GM23338 (cell line): ENCODE results near the gene TNFAIP8L1. TPM values are rescaled to one million over a fixed set of nuclear protein-coding genes. Genes with fewer than 3 reads are reported as not detected.

Experiments
- ATAC-seq: fragments of 200-7000 bp; cut with Tn5 transposase; 3 replicates; pipeline ENCODE4 v1.9.1; 2020
- DNase-seq: peaks from one replicate; pipeline ENCODE4 v3.0.0-alpha.2; 2015; ENCODE audit warnings: low spot score
- H2AFZ ChIP-seq: fragments of 200-600 bp; sonication (generic); 2 replicates; pipeline ENCODE4 v1.8.0; 2016; ENCODE audit warnings: antibody characterized with exemption, mild to moderate bottlenecking, moderate library complexity
- H3F3A ChIP-seq: fragments of 200-600 bp; sonication (generic); replicated peaks from 2 replicates; pipeline ENCODE4 v1.8.0; 2017; ENCODE audit warnings: antibody characterized with exemption, mixed run types, low read depth
- H3K27ac ChIP-seq: fragments of 200-600 bp; sonication (generic); 2 replicates; pipeline ENCODE4 v1.6.1; 2016; ENCODE audit warnings: low read depth
- H3K27me3 ChIP-seq: fragments of 200-600 bp; sonication (generic); 2 replicates; pipeline ENCODE4 v1.8.0; 2016; ENCODE audit warnings: mild to moderate bottlenecking, mixed run types, moderate library complexity; ENCODE audit not compliant: insufficient read depth
- H3K36me3 ChIP-seq: fragments of 200-600 bp; sonication (generic); 2 replicates; pipeline ENCODE4 v1.8.0; 2016; ENCODE audit warnings: mild to moderate bottlenecking; ENCODE audit not compliant: insufficient read depth
- H3K4me1 ChIP-seq: fragments of 200-600 bp; sonication (generic); 2 replicates; pipeline ENCODE4 v1.8.0; 2016; ENCODE audit warnings: mild to moderate bottlenecking, moderate library complexity; ENCODE audit not compliant: insufficient read depth
- H3K4me2 ChIP-seq: fragments of 200-600 bp; sonication (generic); 2 replicates; pipeline ENCODE4 v1.7.1; 2017; ENCODE audit warnings: mixed run types
- H3K4me3 ChIP-seq: fragments of 200-600 bp; sonication (generic); 2 replicates; pipeline ENCODE4 v1.6.1; 2016; ENCODE audit warnings: mixed run types
- H3K79me2 ChIP-seq: fragments of 200-600 bp; sonication (generic); replicated peaks from 2 replicates; pipeline ENCODE4 v1.8.0; 2017; ENCODE audit warnings: mild to moderate bottlenecking; ENCODE audit not compliant: insufficient read depth
- H3K9me2 ChIP-seq: fragments of 200-600 bp; sonication (generic); 2 replicates; pipeline ENCODE4 v1.8.0; 2017; ENCODE audit not compliant: insufficient read depth
- H4K20me1 ChIP-seq: fragments of 200-600 bp; sonication (generic); replicated peaks from 2 replicates; pipeline ENCODE4 v1.8.0; 2017; ENCODE audit warnings: mild to moderate bottlenecking; ENCODE audit not compliant: insufficient read depth
- H3K27ac Mint-ChIP-seq: 2 replicates; pipeline ENCODE4 v1.8.0; 2020; ENCODE audit warnings: inconsistent platforms, mild to moderate bottlenecking, moderate library complexity, mixed read lengths
- H3K27me3 Mint-ChIP-seq: 3 replicates; pipeline ENCODE4 v1.8.0; 2022; ENCODE audit warnings: low read depth, mild to moderate bottlenecking, moderate library complexity, mixed read lengths, inconsistent platforms; ENCODE audit not compliant: insufficient read depth, poor library complexity
- H3K36me3 Mint-ChIP-seq: 3 replicates; pipeline ENCODE4 v1.8.0; 2021; ENCODE audit warnings: low read depth, mild to moderate bottlenecking, inconsistent platforms, moderate library complexity, mixed read lengths
- H3K4me1 Mint-ChIP-seq: 3 replicates; pipeline ENCODE4 v1.8.0; 2020; ENCODE audit warnings: mild to moderate bottlenecking, inconsistent platforms, mixed read lengths
- H3K4me3 Mint-ChIP-seq: 3 replicates; pipeline ENCODE4 v1.8.0; 2021; ENCODE audit warnings: moderate library complexity, mild to moderate bottlenecking, inconsistent platforms, mixed read lengths
- H3K9me3 Mint-ChIP-seq: 3 replicates; pipeline ENCODE4 v1.8.0; 2020; ENCODE audit warnings: moderate library complexity, mild to moderate bottlenecking, inconsistent platforms, mixed read lengths
- CREB1 ChIP-seq: fragments of 250-450 bp; sonication (Bioruptor Pico); IDR thresholded peaks from 2 replicates; pipeline ENCODE4 v1.5.0; 2020; ENCODE audit warnings: low read depth, mild to moderate bottlenecking, moderate library complexity
- EZH2 ChIP-seq: fragments of 200-600 bp; sonication (generic); IDR thresholded peaks from one replicate; pipeline ENCODE4 v1.8.0; 2017; ENCODE audit warnings: antibody characterized with exemption, mild to moderate bottlenecking, low read depth; ENCODE audit not compliant: unreplicated experiment
- EZH2phosphoT487 ChIP-seq: fragments of 200-600 bp; sonication (generic); IDR thresholded peaks from one replicate; pipeline ENCODE4 v1.8.1; 2018; ENCODE audit warnings: antibody characterized with exemption; ENCODE audit not compliant: unreplicated experiment
- JUNB ChIP-seq: IDR thresholded peaks from one replicate; pipeline ENCODE4 v1.6.1; 2016; ENCODE audit warnings: antibody characterized with exemption; ENCODE audit not compliant: unreplicated experiment
- NANOG ChIP-seq: IDR thresholded peaks from 2 replicates; pipeline ENCODE4 v1.6.1; 2016; ENCODE audit warnings: antibody characterized with exemption, borderline replicate concordance
- POLR2AphosphoS5 ChIP-seq: IDR thresholded peaks from 2 replicates; pipeline ENCODE4 v1.6.1; 2016; ENCODE audit warnings: antibody characterized with exemption, low read depth
- STAT1 ChIP-seq: IDR thresholded peaks from one replicate; pipeline ENCODE4 v1.6.1; 2016; ENCODE audit warnings: antibody characterized with exemption; ENCODE audit not compliant: unreplicated experiment
- ZNF114 ChIP-seq: fragments of 250-450 bp; sonication (Bioruptor Pico); IDR thresholded peaks from 2 replicates; pipeline ENCODE4 v1.5.0; 2020; ENCODE audit warnings: mild to moderate bottlenecking, moderate library complexity
- polyA plus RNA-seq: library from polyadenylated mRNA; unstranded; fragments of >200 nt; fragmentation: Nextera tagmentation; extraction: Ambion mirVana; gene quantifications from 2 replicates; pipeline ENCODE4 v1.2.1, GENCODE V29; 2016
- total RNA-seq: library from RNA; depleted of rRNA; stranded (reverse); fragments of >200 nt; shearing (Covaris generic); gene quantifications from 2 replicates; pipeline ENCODE4 v1.2.3, GENCODE V29; 2014
- TF ChIP-seq, protein P1 (sequence below): IDR thresholded peaks from one replicate; pipeline ENCODE4 v1.6.1; 2018; ENCODE audit warnings: antibody characterized with exemption; ENCODE audit not compliant: unreplicated experiment
- TF ChIP-seq, protein P2 (sequence below), 2 experiments: fragments of 200-600 bp in 1 of 2; sonication (generic) in 1 of 2; conservative IDR thresholded peaks; 2 replicates each; pipeline versions ENCODE4 v1.5.1 to v1.6.1; 2016 to 2017; ENCODE audit warnings: antibody characterized with exemption in 2 of 2, low read depth in 2 of 2, mild to moderate bottlenecking in 2 of 2, moderate library complexity in 1 of 2
- TF ChIP-seq, protein P3 (sequence below): fragments of 250-450 bp; sonication (Bioruptor Pico); IDR thresholded peaks from 2 replicates; pipeline ENCODE4 v1.5.0; 2020; ENCODE audit warnings: mild to moderate bottlenecking, moderate library complexity
- TF ChIP-seq, protein P4 (sequence below): IDR thresholded peaks from 2 replicates; pipeline ENCODE4 v1.6.1; 2016; ENCODE audit warnings: antibody characterized with exemption

Gene TNFAIP8L1
- total and polyA plus RNA-seq, 2 experiments from 2014 or later: 2.7 to 4.1 TPM

DNA sequence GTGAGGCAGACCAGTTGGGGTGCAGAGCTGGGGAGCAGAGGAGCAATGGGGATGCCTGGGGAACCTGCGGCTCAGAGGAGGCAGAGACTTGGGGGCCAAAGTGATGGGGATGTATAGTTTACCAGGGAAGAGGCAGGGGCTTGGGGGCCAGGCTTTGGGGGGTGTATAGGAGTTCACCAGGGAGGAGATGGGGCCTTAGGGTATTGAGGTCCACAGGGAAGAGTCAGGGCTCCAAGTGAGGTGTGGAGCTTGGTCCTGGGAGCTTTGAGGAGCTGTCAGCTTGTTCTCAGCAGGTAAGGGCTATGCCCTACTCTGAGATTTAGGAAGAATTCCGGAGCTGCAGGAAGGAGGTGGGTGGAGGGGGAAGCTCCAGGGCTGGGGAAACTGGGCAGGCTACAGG is 10.8 kb downstream of the TNFAIP8L1 start (continued):
- TF ChIP-seq, protein P1, sequence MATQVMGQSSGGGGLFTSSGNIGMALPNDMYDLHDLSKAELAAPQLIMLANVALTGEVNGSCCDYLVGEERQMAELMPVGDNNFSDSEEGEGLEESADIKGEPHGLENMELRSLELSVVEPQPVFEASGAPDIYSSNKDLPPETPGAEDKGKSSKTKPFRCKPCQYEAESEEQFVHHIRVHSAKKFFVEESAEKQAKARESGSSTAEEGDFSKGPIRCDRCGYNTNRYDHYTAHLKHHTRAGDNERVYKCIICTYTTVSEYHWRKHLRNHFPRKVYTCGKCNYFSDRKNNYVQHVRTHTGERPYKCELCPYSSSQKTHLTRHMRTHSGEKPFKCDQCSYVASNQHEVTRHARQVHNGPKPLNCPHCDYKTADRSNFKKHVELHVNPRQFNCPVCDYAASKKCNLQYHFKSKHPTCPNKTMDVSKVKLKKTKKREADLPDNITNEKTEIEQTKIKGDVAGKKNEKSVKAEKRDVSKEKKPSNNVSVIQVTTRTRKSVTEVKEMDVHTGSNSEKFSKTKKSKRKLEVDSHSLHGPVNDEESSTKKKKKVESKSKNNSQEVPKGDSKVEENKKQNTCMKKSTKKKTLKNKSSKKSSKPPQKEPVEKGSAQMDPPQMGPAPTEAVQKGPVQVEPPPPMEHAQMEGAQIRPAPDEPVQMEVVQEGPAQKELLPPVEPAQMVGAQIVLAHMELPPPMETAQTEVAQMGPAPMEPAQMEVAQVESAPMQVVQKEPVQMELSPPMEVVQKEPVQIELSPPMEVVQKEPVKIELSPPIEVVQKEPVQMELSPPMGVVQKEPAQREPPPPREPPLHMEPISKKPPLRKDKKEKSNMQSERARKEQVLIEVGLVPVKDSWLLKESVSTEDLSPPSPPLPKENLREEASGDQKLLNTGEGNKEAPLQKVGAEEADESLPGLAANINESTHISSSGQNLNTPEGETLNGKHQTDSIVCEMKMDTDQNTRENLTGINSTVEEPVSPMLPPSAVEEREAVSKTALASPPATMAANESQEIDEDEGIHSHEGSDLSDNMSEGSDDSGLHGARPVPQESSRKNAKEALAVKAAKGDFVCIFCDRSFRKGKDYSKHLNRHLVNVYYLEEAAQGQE: no peak
- TF ChIP-seq NANOG (no peak), CREB1 (no peak), STAT1 (no peak), POLR2AphosphoS5 (no peak), JUNB (no peak)
- TF ChIP-seq, protein P2, sequence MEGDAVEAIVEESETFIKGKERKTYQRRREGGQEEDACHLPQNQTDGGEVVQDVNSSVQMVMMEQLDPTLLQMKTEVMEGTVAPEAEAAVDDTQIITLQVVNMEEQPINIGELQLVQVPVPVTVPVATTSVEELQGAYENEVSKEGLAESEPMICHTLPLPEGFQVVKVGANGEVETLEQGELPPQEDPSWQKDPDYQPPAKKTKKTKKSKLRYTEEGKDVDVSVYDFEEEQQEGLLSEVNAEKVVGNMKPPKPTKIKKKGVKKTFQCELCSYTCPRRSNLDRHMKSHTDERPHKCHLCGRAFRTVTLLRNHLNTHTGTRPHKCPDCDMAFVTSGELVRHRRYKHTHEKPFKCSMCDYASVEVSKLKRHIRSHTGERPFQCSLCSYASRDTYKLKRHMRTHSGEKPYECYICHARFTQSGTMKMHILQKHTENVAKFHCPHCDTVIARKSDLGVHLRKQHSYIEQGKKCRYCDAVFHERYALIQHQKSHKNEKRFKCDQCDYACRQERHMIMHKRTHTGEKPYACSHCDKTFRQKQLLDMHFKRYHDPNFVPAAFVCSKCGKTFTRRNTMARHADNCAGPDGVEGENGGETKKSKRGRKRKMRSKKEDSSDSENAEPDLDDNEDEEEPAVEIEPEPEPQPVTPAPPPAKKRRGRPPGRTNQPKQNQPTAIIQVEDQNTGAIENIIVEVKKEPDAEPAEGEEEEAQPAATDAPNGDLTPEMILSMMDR (conservative IDR thresholded peaks at IDR 0.05; ENCODE audit: low read depth in 2 of 2): no peak

DNA sequence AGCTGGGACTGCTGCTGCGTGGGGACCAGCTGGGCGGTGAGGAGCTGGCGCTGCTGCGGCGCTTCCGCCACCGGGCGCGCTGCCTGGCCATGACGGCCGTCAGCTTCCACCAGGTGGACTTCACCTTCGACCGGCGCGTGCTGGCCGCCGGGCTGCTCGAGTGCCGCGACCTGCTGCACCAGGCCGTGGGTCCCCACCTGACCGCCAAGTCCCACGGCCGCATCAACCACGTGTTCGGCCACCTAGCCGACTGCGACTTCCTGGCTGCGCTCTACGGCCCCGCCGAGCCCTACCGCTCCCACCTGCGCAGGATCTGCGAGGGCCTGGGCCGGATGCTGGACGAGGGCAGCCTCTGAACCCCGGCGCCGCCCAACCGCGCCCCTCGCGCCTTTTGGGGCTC is 12.8 kb downstream of the TNFAIP8L1 start:
- Histone ChIP-seq H3K27me3 (no peaks in the 10 kb centered on the region), H2AFZ (no peak overlapping the region), H3K79me2 (no peaks in the 10 kb centered on the region), H3K4me2 (no peak overlapping the region), H4K20me1 (no peaks in the 10 kb centered on the region), H3K36me3 (no peaks in the 10 kb centered on the region), H3K27ac (no peak overlapping the region), H3K4me3 (no peak overlapping the region), H3K9me2 (no peaks in the 10 kb centered on the region), H3F3A (0 out of 2 replicates have a peak, but pooled peaks cover 8% of the 10 kb centered on the region), H3K4me1 (no peaks in the 10 kb centered on the region)
- no peak overlapping the region for H3K27ac Mint-ChIP-seq
- ATAC-seq (no peak), DNase-seq (no peak)
- H3K4me1 Mint-ChIP-seq: peaks cover 9% of the 10 kb centered on the region
- H3K27me3 Mint-ChIP-seq: peaks cover 10% of the 10 kb centered on the region
- H3K36me3 Mint-ChIP-seq: peaks cover 7% of the 10 kb centered on the region
- no peaks in the 10 kb centered on the region; the same call in 2 of the 3 replicates for H3K9me3 Mint-ChIP-seq
- no peak overlapping the region for H3K4me3 Mint-ChIP-seq
- no peak for TF ChIP-seq EZH2
- TF ChIP-seq, protein P3, sequence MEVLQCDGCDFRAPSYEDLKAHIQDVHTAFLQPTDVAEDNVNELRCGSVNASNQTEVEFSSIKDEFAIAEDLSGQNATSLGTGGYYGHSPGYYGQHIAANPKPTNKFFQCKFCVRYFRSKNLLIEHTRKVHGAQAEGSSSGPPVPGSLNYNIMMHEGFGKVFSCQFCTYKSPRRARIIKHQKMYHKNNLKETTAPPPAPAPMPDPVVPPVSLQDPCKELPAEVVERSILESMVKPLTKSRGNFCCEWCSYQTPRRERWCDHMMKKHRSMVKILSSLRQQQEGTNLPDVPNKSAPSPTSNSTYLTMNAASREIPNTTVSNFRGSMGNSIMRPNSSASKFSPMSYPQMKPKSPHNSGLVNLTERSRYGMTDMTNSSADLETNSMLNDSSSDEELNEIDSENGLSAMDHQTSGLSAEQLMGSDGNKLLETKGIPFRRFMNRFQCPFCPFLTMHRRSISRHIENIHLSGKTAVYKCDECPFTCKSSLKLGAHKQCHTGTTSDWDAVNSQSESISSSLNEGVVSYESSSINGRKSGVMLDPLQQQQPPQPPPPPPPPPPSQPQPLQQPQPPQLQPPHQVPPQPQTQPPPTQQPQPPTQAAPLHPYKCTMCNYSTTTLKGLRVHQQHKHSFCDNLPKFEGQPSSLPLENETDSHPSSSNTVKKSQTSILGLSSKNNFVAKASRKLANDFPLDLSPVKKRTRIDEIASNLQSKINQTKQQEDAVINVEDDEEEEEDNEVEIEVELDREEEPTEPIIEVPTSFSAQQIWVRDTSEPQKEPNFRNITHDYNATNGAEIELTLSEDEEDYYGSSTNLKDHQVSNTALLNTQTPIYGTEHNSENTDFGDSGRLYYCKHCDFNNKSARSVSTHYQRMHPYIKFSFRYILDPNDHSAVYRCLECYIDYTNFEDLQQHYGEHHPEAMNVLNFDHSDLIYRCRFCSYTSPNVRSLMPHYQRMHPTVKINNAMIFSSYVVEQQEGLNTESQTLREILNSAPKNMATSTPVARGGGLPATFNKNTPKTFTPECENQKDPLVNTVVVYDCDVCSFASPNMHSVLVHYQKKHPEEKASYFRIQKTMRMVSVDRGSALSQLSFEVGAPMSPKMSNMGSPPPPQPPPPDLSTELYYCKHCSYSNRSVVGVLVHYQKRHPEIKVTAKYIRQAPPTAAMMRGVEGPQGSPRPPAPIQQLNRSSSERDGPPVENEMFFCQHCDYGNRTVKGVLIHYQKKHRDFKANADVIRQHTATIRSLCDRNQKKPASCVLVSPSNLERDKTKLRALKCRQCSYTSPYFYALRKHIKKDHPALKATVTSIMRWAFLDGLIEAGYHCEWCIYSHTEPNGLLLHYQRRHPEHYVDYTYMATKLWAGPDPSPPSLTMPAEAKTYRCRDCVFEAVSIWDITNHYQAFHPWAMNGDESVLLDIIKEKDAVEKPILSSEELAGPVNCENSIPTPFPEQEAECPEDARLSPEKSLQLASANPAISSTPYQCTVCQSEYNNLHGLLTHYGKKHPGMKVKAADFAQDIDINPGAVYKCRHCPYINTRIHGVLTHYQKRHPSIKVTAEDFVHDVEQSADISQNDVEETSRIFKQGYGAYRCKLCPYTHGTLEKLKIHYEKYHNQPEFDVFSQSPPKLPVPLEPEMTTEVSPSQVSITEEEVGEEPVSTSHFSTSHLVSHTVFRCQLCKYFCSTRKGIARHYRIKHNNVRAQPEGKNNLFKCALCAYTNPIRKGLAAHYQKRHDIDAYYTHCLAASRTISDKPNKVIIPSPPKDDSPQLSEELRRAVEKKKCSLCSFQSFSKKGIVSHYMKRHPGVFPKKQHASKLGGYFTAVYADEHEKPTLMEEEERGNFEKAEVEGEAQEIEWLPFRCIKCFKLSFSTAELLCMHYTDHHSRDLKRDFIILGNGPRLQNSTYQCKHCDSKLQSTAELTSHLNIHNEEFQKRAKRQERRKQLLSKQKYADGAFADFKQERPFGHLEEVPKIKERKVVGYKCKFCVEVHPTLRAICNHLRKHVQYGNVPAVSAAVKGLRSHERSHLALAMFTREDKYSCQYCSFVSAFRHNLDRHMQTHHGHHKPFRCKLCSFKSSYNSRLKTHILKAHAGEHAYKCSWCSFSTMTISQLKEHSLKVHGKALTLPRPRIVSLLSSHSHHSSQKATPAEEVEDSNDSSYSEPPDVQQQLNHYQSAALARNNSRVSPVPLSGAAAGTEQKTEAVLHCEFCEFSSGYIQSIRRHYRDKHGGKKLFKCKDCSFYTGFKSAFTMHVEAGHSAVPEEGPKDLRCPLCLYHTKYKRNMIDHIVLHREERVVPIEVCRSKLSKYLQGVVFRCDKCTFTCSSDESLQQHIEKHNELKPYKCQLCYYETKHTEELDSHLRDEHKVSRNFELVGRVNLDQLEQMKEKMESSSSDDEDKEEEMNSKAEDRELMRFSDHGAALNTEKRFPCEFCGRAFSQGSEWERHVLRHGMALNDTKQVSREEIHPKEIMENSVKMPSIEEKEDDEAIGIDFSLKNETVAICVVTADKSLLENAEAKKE (CRISPR knock-in tag): no peak
- no peak for TF ChIP-seq NANOG
- TF ChIP-seq EZH2phosphoT487: no peak
- no peak for TF ChIP-seq STAT1
- TF ChIP-seq ZNF114: no peak
- TF ChIP-seq, protein P4, sequence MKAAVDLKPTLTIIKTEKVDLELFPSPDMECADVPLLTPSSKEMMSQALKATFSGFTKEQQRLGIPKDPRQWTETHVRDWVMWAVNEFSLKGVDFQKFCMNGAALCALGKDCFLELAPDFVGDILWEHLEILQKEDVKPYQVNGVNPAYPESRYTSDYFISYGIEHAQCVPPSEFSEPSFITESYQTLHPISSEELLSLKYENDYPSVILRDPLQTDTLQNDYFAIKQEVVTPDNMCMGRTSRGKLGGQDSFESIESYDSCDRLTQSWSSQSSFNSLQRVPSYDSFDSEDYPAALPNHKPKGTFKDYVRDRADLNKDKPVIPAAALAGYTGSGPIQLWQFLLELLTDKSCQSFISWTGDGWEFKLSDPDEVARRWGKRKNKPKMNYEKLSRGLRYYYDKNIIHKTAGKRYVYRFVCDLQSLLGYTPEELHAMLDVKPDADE: no peak
- no peak for TF ChIP-seq CREB1
